ENCODE measurements around the gene MYH14.

MYH14 gene

DNA sequence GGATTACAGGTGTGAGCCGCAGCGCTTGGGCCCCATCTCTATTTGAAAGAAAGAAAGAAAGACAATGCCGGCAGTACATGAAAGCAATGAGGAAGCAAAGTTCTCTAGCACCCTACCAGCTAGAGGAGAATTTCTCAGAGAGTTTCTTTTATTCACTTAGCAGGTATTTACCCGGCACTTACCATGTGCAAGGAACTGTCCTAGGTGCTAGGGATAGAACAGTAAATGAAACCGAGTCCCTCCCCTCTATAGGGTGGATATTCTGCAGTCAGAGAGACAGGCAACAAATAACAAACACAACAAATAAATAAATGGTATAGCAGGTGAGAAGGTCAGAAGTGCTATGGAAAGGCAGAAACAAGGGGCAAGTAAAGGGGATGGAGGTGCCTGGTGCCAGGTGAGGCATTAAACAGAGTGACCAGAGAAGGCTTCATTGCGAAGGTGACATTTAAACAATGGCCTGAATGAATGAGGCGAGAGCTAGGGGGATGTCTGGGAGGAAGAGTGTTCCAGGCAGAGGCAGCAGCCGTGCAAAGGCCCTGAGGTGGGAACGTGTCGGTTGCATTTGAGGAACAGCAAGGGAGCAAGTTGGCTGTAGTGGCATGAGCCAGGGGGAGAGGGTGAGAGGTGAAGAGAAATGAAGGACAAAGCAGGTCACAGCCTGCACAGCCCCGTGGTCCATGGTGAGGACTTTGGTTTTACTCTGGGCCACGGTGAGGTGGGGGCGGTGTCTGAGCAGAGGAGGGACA lies 10.8 kb upstream of the MYH14 start:
- H3K36me3 ChIP-seq (ENCODE audit: control insufficient read depth in 4 of 4, insufficient read depth in 4 of 4, low read length in 3 of 4): no peaks in the 10 kb centered on the region
- DNase-seq: no peak
- H3K27ac ChIP-seq (ENCODE audit: insufficient read depth in 1 of 2, low read depth in 1 of 2, low read length in 2 of 2, poor library complexity in 1 of 2, severe bottlenecking in 2 of 2): no peak overlapping the region
- ChIA-PET CTCF (interaction anchor here (1.2 kb wide), 1 partner anchor 10 kb away, joined by 3 read pairs; no protein-coding TSS in a partner anchor), POLR2A (no interaction called here)
- no peaks in the 10 kb centered on the region for H3K4me1 ChIP-seq (ENCODE audit: control extremely low read depth in 1 of 4, control insufficient read depth in 4 of 4, insufficient read depth in 4 of 4, low read length in 3 of 4)
- no peaks in the 10 kb centered on the region for H3K9me3 ChIP-seq (ENCODE audit: control extremely low read depth in 1 of 5, control insufficient read depth in 4 of 5, insufficient read depth in 2 of 5, low read depth in 1 of 5, low read length in 4 of 5)
- peaks cover 0 to 21% (median 0%) of the 10 kb centered on the region in 5 experiments for H3K27me3 ChIP-seq (replicated peaks in 2 of 5; ENCODE audit: control insufficient read depth in 4 of 5, insufficient read depth in 5 of 5, low read length in 4 of 5)
- no peak overlapping the region for H3K4me3 ChIP-seq (ENCODE audit: control insufficient read depth in 1 of 7, extremely low read depth in 1 of 7, insufficient read depth in 4 of 7, low read depth in 2 of 7, low read length in 6 of 7)
- 73% methylated on average over 11 of the region's 13 CpGs for WGBS (ENCODE audit: insufficient coverage)

DNA sequence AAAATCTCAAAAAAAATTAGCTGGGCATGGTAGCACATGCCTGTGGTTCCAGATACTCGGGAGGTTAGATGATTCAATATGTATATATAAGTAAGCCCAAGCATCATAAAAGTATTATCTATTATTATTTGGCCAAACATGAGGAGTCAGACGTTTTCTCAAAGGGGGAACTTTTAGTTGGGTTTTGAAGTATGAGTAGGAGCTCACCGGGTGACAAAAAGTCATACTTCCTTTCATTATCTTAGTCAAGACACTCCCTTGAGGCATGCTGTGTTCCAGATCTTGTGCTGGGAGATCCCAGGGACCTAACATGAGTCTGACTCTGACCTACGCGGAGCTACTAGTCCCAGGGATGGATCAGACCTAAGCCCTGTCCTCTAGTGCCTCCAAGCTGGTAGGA lies 8.2 kb upstream of the MYH14 start:
- peaks cover 0 to 17% (median 4%) of the 10 kb centered on the region in 5 experiments for H3K27me3 ChIP-seq (replicated peaks in 2 of 5; ENCODE audit: control insufficient read depth in 4 of 5, insufficient read depth in 5 of 5, low read length in 4 of 5)
- POLR2A ChIA-PET: no interaction called here
- WGBS (ENCODE audit: insufficient coverage): 94% methylated on average over 2 of the region's 5 CpGs
- no peaks in the 10 kb centered on the region for H3K36me3 ChIP-seq (ENCODE audit: control insufficient read depth in 4 of 4, insufficient read depth in 4 of 4, low read length in 3 of 4)
- no peak overlapping the region for H3K4me3 ChIP-seq (ENCODE audit: control insufficient read depth in 1 of 7, extremely low read depth in 1 of 7, insufficient read depth in 4 of 7, low read depth in 2 of 7, low read length in 6 of 7)
- H3K4me1 ChIP-seq (ENCODE audit: control extremely low read depth in 1 of 4, control insufficient read depth in 4 of 4, insufficient read depth in 4 of 4, low read length in 3 of 4): no peaks in the 10 kb centered on the region
- no peak overlapping the region for H3K27ac ChIP-seq (ENCODE audit: insufficient read depth in 1 of 2, low read depth in 1 of 2, low read length in 2 of 2, poor library complexity in 1 of 2, severe bottlenecking in 2 of 2)
- CTCF ChIA-PET: interaction anchor here (0.5 kb wide), 1 partner anchor 138 kb away, joined by 4 read pairs; no protein-coding TSS in a partner anchor
- H3K9me3 ChIP-seq (ENCODE audit: control extremely low read depth in 1 of 5, control insufficient read depth in 4 of 5, insufficient read depth in 2 of 5, low read depth in 1 of 5, low read length in 4 of 5): no peaks in the 10 kb centered on the region
- no peak for DNase-seq

DNA sequence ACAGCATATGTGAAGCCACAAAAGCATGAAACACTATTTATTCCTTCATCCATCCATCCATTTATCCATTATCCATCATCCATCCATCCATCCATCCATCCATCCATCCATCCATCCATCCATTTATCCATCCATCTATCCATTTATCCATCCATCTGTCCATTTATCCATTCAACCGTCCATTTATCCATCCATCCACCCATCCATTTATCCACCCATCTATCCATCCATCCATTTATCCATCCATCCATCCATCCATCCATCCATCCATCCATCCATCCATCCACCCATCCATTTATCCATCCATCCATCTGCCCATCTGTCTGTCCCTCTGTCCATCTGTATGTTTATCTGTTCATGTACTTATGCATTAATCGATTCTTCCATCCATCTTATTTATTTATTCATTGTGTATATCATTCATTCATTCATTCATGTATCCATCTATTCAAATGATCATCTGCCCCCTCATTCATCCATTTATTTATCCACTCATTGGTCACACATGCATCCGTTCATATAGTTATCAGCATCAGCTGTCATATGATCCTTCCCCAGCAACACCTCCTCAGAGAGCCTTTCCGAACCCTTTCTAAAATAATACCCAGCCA lies 7.0 kb upstream of the MYH14 start:
- Histone ChIP-seq H3K4me3 (ENCODE audit: control insufficient read depth in 1 of 7, extremely low read depth in 1 of 7, insufficient read depth in 4 of 7, low read depth in 2 of 7, low read length in 6 of 7) (no peak overlapping the region), H3K9me3 (ENCODE audit: control extremely low read depth in 1 of 5, control insufficient read depth in 4 of 5, insufficient read depth in 2 of 5, low read depth in 1 of 5, low read length in 4 of 5) (peaks cover 0 to 4% (median 0%) of the 10 kb centered on the region in 5 experiments), H3K27ac (ENCODE audit: insufficient read depth in 1 of 2, low read depth in 1 of 2, low read length in 2 of 2, poor library complexity in 1 of 2, severe bottlenecking in 2 of 2) (no peak overlapping the region), H3K27me3 (replicated peaks in 2 of 5; ENCODE audit: control insufficient read depth in 4 of 5, insufficient read depth in 5 of 5, low read length in 4 of 5) (peaks cover 0 to 27% (median 6%) of the 10 kb centered on the region in 5 experiments), H3K36me3 (ENCODE audit: control insufficient read depth in 4 of 4, insufficient read depth in 4 of 4, low read length in 3 of 4) (no peaks in the 10 kb centered on the region), H3K4me1 (ENCODE audit: control extremely low read depth in 1 of 4, control insufficient read depth in 4 of 4, insufficient read depth in 4 of 4, low read length in 3 of 4) (no peaks in the 10 kb centered on the region)
- DNase-seq: no peak
- 91% methylated on average over 4 of the region's 4 CpGs for WGBS (ENCODE audit: insufficient coverage)
- POLR2A ChIA-PET: no interaction called here
- CTCF ChIA-PET: no interaction called here

DNA sequence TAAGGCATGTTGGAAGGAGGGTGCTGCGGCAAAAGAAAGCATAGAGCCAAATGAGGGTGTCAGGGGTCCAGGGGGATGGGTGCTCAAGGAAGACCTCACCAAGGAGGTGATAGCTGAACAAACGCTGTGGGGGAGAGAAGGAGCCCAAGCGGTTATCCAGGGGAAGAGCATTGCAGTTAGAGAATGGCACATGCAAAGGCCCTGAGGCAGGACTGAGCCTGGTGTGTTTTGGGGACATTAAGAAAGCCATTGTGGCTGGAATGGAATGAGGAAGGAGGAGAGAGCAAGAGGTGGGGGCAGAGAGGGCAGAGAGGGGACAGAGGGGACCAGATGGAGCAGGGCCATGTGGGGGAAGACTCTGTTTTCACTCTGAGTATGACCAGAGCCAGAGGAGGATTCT lies 6.1 kb upstream of the MYH14 start:
- no peak overlapping the region for H3K27ac ChIP-seq (ENCODE audit: insufficient read depth in 1 of 2, low read depth in 1 of 2, low read length in 2 of 2, poor library complexity in 1 of 2, severe bottlenecking in 2 of 2)
- H3K36me3 ChIP-seq (ENCODE audit: control insufficient read depth in 4 of 4, insufficient read depth in 4 of 4, low read length in 3 of 4): no peaks in the 10 kb centered on the region
- WGBS (ENCODE audit: insufficient coverage): 88% methylated on average over 3 of the region's 3 CpGs
- CTCF ChIA-PET: no interaction called here
- H3K9me3 ChIP-seq (ENCODE audit: control extremely low read depth in 1 of 5, control insufficient read depth in 4 of 5, insufficient read depth in 2 of 5, low read depth in 1 of 5, low read length in 4 of 5): peaks cover 0 to 4% (median 0%) of the 10 kb centered on the region in 5 experiments
- no peaks in the 10 kb centered on the region for H3K4me1 ChIP-seq (ENCODE audit: control extremely low read depth in 1 of 4, control insufficient read depth in 4 of 4, insufficient read depth in 4 of 4, low read length in 3 of 4)
- H3K27me3 ChIP-seq (replicated peaks in 2 of 5; ENCODE audit: control insufficient read depth in 4 of 5, insufficient read depth in 5 of 5, low read length in 4 of 5): peaks cover 2 to 36% (median 12%) of the 10 kb centered on the region in 5 experiments
- DNase-seq: no peak
- POLR2A ChIA-PET: no interaction called here
- no peak overlapping the region for H3K4me3 ChIP-seq (ENCODE audit: control insufficient read depth in 1 of 7, extremely low read depth in 1 of 7, insufficient read depth in 4 of 7, low read depth in 2 of 7, low read length in 6 of 7)

DNA sequence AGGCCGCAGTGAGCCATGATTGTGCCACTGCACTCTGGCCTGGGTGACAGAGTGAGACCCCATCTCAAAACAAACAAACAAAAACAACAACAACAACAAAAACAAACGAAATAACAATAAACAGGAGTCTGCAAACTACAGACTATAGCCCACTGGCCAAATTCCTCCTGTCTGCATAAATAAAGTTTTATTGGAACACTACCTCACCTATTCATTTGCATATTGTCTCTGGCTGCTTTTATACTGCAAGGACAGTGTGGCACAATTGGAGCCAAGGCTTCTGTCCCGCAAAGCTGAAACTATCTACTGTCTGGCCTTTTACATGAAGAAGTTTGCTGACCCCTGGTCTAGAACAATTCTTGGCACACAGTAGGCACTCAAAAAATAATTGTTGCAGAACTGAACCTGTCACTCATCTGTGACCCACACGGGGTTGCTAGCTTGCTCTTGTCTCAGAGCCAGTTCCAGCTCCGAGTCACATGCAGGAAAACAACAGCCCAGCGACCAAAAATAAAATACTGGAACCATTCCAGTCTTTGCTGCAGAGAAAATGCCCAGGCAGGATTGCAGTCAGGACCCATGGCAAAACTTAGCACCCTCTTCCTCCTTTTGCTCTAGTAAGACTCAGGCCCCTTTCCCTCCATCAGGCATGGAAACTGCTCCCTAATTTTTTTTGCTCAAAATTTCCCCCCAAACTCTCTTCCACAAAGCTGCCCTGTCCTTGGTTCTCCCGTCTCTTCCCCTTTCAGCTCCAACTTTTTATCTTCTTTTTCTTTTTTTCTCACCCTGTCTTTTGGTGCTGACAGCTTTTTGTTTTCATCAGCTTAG lies 4.8 kb upstream of the MYH14 start:
- Histone ChIP-seq H3K36me3 (ENCODE audit: control insufficient read depth in 4 of 4, insufficient read depth in 4 of 4, low read length in 3 of 4) (no peaks in the 10 kb centered on the region), H3K4me1 (ENCODE audit: control extremely low read depth in 1 of 4, control insufficient read depth in 4 of 4, insufficient read depth in 4 of 4, low read length in 3 of 4) (peaks cover 0 to 10% (median 0%) of the 10 kb centered on the region in 4 experiments), H3K27me3 (replicated peaks in 2 of 5; ENCODE audit: control insufficient read depth in 4 of 5, insufficient read depth in 5 of 5, low read length in 4 of 5) (peaks cover 2 to 42% (median 17%) of the 10 kb centered on the region in 5 experiments), H3K27ac (ENCODE audit: insufficient read depth in 1 of 2, low read depth in 1 of 2, low read length in 2 of 2, poor library complexity in 1 of 2, severe bottlenecking in 2 of 2) (no peak overlapping the region), H3K9me3 (ENCODE audit: control extremely low read depth in 1 of 5, control insufficient read depth in 4 of 5, insufficient read depth in 2 of 5, low read depth in 1 of 5, low read length in 4 of 5) (peaks cover 0 to 4% (median 0%) of the 10 kb centered on the region in 5 experiments), H3K4me3 (ENCODE audit: control insufficient read depth in 1 of 7, extremely low read depth in 1 of 7, insufficient read depth in 4 of 7, low read depth in 2 of 7, low read length in 6 of 7) (no peak overlapping the region)
- CTCF ChIA-PET: interaction anchor here (0.6 kb wide), 1 partner anchor 409 kb away, joined by 4 read pairs; no protein-coding TSS in a partner anchor
- POLR2A ChIA-PET: no interaction called here
- 35% methylated on average over 7 of the region's 7 CpGs for WGBS (ENCODE audit: insufficient coverage)
- peak in 1 of 3 donors; percentile 10 for DNase-seq

DNA sequence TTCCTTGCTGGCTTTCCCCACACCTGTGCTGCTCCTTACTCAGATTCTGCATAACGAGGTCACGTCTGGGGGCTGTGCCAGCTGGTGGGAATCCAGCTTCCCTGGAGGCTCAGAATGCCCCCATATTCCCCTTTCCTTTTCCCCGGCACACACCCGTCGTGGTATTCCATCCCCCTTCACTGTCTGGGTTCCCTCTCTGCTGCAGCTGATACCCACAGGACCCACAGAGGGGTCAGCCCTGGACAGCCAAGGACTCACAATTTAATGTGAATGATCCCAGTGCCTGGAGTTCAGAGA lies 4.2 kb upstream of the MYH14 start:
- 7% methylated on average over 2 of the region's 5 CpGs for WGBS (ENCODE audit: insufficient coverage)

More for the DNA sequence above, 4.2 kb upstream of the MYH14 start:
- H3K4me3 ChIP-seq (ENCODE audit: control insufficient read depth in 1 of 7, extremely low read depth in 1 of 7, insufficient read depth in 4 of 7, low read depth in 2 of 7, low read length in 6 of 7): no peak overlapping the region
- peaks cover 0 to 4% (median 0%) of the 10 kb centered on the region in 5 experiments for H3K9me3 ChIP-seq (ENCODE audit: control extremely low read depth in 1 of 5, control insufficient read depth in 4 of 5, insufficient read depth in 2 of 5, low read depth in 1 of 5, low read length in 4 of 5)
- no peak for DNase-seq
- H3K27me3 ChIP-seq (replicated peaks in 2 of 5; ENCODE audit: control insufficient read depth in 4 of 5, insufficient read depth in 5 of 5, low read length in 4 of 5): peaks cover 4 to 47% (median 22%) of the 10 kb centered on the region in 5 experiments
- H3K4me1 ChIP-seq (ENCODE audit: control extremely low read depth in 1 of 4, control insufficient read depth in 4 of 4, insufficient read depth in 4 of 4, low read length in 3 of 4): peaks cover 0 to 11% (median 1%) of the 10 kb centered on the region in 4 experiments
- no peaks in the 10 kb centered on the region for H3K36me3 ChIP-seq (ENCODE audit: control insufficient read depth in 4 of 4, insufficient read depth in 4 of 4, low read length in 3 of 4)
- H3K27ac ChIP-seq (ENCODE audit: insufficient read depth in 1 of 2, low read depth in 1 of 2, low read length in 2 of 2, poor library complexity in 1 of 2, severe bottlenecking in 2 of 2): no peak overlapping the region
- POLR2A ChIA-PET: no interaction called here
- CTCF ChIA-PET: no interaction called here
